ENCODE results near the gene SCGB1D4.
"Not testable (repeated sequence)": the region's sequence is repeated elsewhere in the genome, so short reads cannot be mapped to it uniquely, and the experiment has no call there.

The SCGB1D4 gene

GRCh38 chr11:62336949-62337302 lies 38.1 kb upstream of the SCGB1D4 start:
- ChIA-PET POLR2A (interaction anchor here (0.6 kb wide), 1 partner anchor 78 kb away, joined by 8 read pairs; no protein-coding TSS in a partner anchor), CTCF (interaction anchor here (0.6 to 0.8 kb wide), 3 partner anchors 41 to 512 kb away, joined by 3 to 4 read pairs (median 3); no protein-coding TSS in a partner anchor)
- H3K4me1 ChIP-seq (ENCODE audit: control insufficient read depth, insufficient read depth, low read length); H3K9me3 ChIP-seq (ENCODE audit: control insufficient read depth, insufficient read depth, low read depth, low read length); H3K36me3 ChIP-seq (ENCODE audit: control insufficient read depth in 2 of 2, insufficient read depth in 1 of 2, low read length in 2 of 2); H3K27ac ChIP-seq (ENCODE audit: extremely low read depth, low read depth, low read length): not testable (repeated sequence)
- TF ChIP-seq ZNF324 (tag by site-specific recombination; IDR thresholded peaks at IDR 0.05) (0 out of 2 replicates have a peak, but pooled peaks have one; percentile 15), ZNF785 (tag by site-specific recombination; IDR thresholded peaks at IDR 0.05) (peak; percentile 21; the same call in 1 of the 2 replicates), ZNF639 (tag by site-specific recombination; IDR thresholded peaks at IDR 0.05) (0 out of 2 replicates have a peak, but pooled peaks have one; percentile 40), ZNF335 (tag by site-specific recombination; conservative IDR thresholded peaks at IDR 0.05) (0 out of 2 replicates have a peak, but pooled peaks have one; percentile 3)
- peak overlapping the region; percentile 82 for H3K4me3 ChIP-seq (ENCODE audit: low read depth, low read length)

DNA sequence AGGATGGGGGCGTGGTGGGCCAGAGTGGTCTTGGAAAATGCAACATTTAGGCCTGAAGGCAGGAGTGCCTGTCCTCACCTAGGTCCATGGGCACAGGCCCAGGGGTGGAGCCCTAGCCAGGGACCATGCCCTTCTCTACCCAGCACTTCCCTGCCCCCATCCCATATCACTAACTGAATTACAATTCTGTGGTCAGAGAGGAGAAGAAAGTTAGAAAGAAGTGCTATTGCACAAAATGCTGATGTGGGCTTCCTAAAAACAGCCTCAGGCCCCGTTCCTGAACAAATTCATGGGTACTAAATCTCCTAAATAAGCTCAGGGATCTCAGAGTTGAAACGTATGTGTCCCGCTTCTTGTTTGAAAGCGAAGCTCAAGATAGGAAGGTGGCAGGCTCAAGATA lies 34.9 kb upstream of the SCGB1D4 start:
- H3K36me3 ChIP-seq (ENCODE audit: control insufficient read depth in 2 of 2, insufficient read depth in 1 of 2, low read length in 2 of 2), result no peaks in the 10 kb centered on the region
- H3K9me3 ChIP-seq (ENCODE audit: control insufficient read depth, insufficient read depth, low read depth, low read length), result no peaks in the 10 kb centered on the region
- H3K4me3 ChIP-seq (ENCODE audit: low read depth, low read length), result no peak overlapping the region
- POLR2A ChIA-PET, result no interaction called here
- no peaks in the 10 kb centered on the region; the same call in 1 of the 2 replicates for H3K4me1 ChIP-seq (ENCODE audit: control insufficient read depth, insufficient read depth, low read length)
- no peak overlapping the region for H3K27ac ChIP-seq (ENCODE audit: extremely low read depth, low read depth, low read length)
- CTCF ChIA-PET, result interaction anchor here (0.7 to 1.4 kb wide), 3 partner anchors 11 to 667 kb away, joined by 3 read pairs; no protein-coding TSS in a partner anchor
- TF ChIP-seq KLF16 (tag by site-specific recombination; IDR thresholded peaks at IDR 0.05), result no peak
- TF ChIP-seq ZNF423 (tag by site-specific recombination; IDR thresholded peaks at IDR 0.05), result no peak
- TF ChIP-seq ZNF558 (tag by site-specific recombination; IDR thresholded peaks at IDR 0.05), result no peak
- TF ChIP-seq ZNF501 (tag by site-specific recombination; IDR thresholded peaks at IDR 0.05), result no peak

DNA sequence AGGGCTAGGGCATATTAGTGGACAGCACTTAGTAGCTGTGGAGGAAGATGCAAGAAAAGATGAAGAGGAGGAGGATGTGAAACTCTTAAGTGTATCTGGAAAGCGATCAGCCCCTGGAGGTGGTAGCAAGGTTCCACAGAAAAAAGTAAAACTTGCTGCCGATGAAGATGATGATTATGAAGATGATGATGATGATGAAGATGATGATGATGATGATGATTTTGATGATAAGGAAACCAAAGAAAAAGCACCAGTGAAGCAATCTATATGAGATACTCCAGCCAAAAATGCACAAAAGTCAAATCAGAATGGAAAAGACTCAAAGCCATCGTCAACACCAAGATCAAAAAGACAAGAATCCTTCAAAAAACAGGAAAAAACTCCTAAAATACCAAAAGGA lies 32.4 kb upstream of the SCGB1D4 start:
- H3K36me3 ChIP-seq (ENCODE audit: control insufficient read depth in 2 of 2, insufficient read depth in 1 of 2, low read length in 2 of 2); CTCF ChIA-PET; H3K4me3 ChIP-seq (ENCODE audit: low read depth, low read length); H3K9me3 ChIP-seq (ENCODE audit: control insufficient read depth, insufficient read depth, low read depth, low read length); H3K27ac ChIP-seq (ENCODE audit: extremely low read depth, low read depth, low read length); H3K4me1 ChIP-seq (ENCODE audit: control insufficient read depth, insufficient read depth, low read length); POLR2A ChIA-PET: not testable (repeated sequence)
- peak; percentile 93 for TF ChIP-seq ZNF513 (tag by site-specific recombination; IDR thresholded peaks at IDR 0.05)

- H3K27ac ChIP-seq (ENCODE audit: extremely low read depth, low read depth, low read length); H3K4me3 ChIP-seq (ENCODE audit: low read depth, low read length); POLR2A ChIA-PET; H3K4me1 ChIP-seq (ENCODE audit: control insufficient read depth, insufficient read depth, low read length); H3K9me3 ChIP-seq (ENCODE audit: control insufficient read depth, insufficient read depth, low read depth, low read length); H3K36me3 ChIP-seq (ENCODE audit: control insufficient read depth in 2 of 2, insufficient read depth in 1 of 2, low read length in 2 of 2): not testable (repeated sequence)
- CTCF ChIA-PET, result interaction anchor here (2.1 kb wide), 1 partner anchor 17 kb away, joined by 4 read pairs; no protein-coding TSS in a partner anchor
Measured at GRCh38 chr11:62327541-62327940, 28.7 kb upstream of the SCGB1D4 start.

DNA sequence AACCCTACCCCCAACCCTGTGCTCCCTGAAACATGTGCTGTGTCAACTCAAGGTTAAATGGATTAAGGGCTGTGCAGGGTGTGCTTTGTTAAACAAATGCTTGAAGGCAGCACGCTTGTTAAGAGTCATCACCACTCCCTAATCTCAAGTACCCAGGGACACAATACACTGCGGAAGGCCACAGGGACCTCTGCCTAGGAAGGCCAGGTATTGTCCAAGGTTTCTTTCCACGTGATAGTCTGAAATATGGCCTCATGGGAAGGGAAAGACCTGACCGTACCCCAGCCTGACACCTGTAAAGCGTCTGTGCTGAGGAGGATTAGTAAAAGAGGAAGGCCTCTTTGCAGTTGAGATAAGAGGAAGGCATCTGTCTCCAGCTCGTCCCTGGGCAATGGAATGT lies 27.8 kb upstream of the SCGB1D4 start:
- H3K4me1 ChIP-seq (ENCODE audit: control insufficient read depth, insufficient read depth, low read length); POLR2A ChIA-PET; H3K27ac ChIP-seq (ENCODE audit: extremely low read depth, low read depth, low read length); H3K4me3 ChIP-seq (ENCODE audit: low read depth, low read length); H3K36me3 ChIP-seq (ENCODE audit: control insufficient read depth in 2 of 2, insufficient read depth in 1 of 2, low read length in 2 of 2); H3K9me3 ChIP-seq (ENCODE audit: control insufficient read depth, insufficient read depth, low read depth, low read length); CTCF ChIA-PET: not testable (repeated sequence)
- peak; percentile 55; the same call in 1 of the 2 replicates for TF ChIP-seq KLF1 (tag by site-specific recombination; IDR thresholded peaks at IDR 0.05)

GRCh38 chr11:62325781-62326180 lies 26.9 kb upstream of the SCGB1D4 start:
- H3K9me3 ChIP-seq (ENCODE audit: control insufficient read depth, insufficient read depth, low read depth, low read length); H3K36me3 ChIP-seq (ENCODE audit: control insufficient read depth in 2 of 2, insufficient read depth in 1 of 2, low read length in 2 of 2); H3K27ac ChIP-seq (ENCODE audit: extremely low read depth, low read depth, low read length); H3K4me3 ChIP-seq (ENCODE audit: low read depth, low read length); POLR2A ChIA-PET; H3K4me1 ChIP-seq (ENCODE audit: control insufficient read depth, insufficient read depth, low read length): not testable (repeated sequence)
- CTCF ChIA-PET, result interaction anchor here (1.6 kb wide), 1 partner anchor 15 kb away, joined by 3 read pairs; no protein-coding TSS in a partner anchor
